Neural crest cell (in vitro differentiated cells): Measurements from ENCODE around the gene PCNX4. TPM values are rescaled to one million over a fixed set of nuclear protein-coding genes. Genes with fewer than 3 reads are reported as not detected.

ENCODE experiments used
- DNase-seq: peaks from one replicate; pipeline ENCODE4 v3.0.0; 2021; ENCODE audit warnings: low read depth, mixed read lengths, low spot score
- H3K27ac Mint-ChIP-seq: one replicate; pipeline ENCODE4 v1.8.0; 2021; ENCODE audit warnings: mild to moderate bottlenecking, mixed read lengths; ENCODE audit not compliant: unreplicated experiment
- H3K27me3 Mint-ChIP-seq: 2 replicates; pipeline ENCODE4 v1.8.0; 2021; ENCODE audit warnings: low read depth, mild to moderate bottlenecking, mixed read lengths
- H3K36me3 Mint-ChIP-seq: 2 replicates; pipeline ENCODE4 v1.8.0; 2021; ENCODE audit warnings: low read depth, mild to moderate bottlenecking, mixed read lengths
- H3K4me1 Mint-ChIP-seq: 2 replicates; pipeline ENCODE4 v1.8.0; 2021; ENCODE audit warnings: mixed read lengths
- H3K4me3 Mint-ChIP-seq: one replicate; pipeline ENCODE4 v1.8.0; 2021; ENCODE audit warnings: mild to moderate bottlenecking, mixed read lengths
- H3K9me3 Mint-ChIP-seq: 2 replicates; pipeline ENCODE4 v1.8.0; 2021; ENCODE audit warnings: mixed read lengths
- total RNA-seq: library from RNA; stranded (reverse); gene quantifications from 2 replicates; pipeline ENCODE4 v1.2.1, GENCODE V29; 2021
- TF ChIP-seq, protein P1 (sequence below): fragments of 200-600 bp; sonication (generic); conservative IDR thresholded peaks from 2 replicates; pipeline ENCODE4 v1.5.0; 2021; ENCODE audit warnings: antibody characterized with exemption, mild to moderate bottlenecking

The PCNX4 gene
- total RNA-seq, 1 donor from 2014 or later: 84.6 TPM

DNA sequence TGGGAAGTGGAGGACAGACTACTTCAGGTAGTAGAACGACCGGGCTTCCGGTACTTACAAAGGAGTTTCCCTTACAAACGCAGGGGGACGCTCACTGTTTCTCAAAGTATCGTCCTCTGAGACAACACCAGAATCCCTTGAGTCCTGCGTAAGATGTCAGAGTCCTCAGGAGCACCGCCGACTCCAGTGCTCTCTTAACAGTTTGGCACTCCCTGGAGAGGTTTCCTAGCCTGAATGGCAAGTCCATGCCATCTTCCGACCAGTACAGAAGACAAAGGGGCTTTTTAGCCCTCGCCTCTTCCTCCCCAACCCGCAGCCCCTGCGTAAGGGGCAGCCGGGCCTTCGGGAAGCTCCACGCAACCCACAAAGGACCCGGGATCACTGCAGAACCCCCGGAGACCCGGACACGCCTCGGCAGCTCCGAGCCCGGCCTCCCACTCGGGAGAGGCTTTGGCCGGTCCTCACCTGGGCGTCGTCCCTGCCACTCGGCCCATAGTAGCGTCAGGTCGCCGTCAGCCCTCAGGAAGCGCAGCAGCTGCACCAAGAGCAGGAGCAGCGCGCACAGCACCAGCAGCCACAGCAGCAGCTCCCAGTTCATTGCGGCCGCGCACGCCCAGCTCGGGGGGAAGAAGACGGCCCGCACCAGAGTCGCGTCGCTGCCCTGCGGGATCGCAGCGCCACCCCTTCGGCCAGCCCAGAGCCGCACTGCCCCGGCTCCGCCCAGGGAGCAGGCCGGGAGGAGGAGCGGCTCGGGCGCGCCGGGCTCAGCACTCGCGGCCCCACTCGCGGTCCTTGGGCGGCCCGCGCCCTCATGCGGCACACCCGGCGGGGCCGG lies 73.2 kb downstream of the PCNX4 start, which contains the start of gene DHRS7:
Gene DHRS7, minus strand, starts transcription at position 687 of the 835 bp plus-strand sequence. Its CDS starts 89 bp downstream, at position 598.
- DNase-seq: peak; percentile 71
- H3K36me3 Mint-ChIP-seq: no peaks in the 10 kb centered on the region
- TF ChIP-seq, protein P1, sequence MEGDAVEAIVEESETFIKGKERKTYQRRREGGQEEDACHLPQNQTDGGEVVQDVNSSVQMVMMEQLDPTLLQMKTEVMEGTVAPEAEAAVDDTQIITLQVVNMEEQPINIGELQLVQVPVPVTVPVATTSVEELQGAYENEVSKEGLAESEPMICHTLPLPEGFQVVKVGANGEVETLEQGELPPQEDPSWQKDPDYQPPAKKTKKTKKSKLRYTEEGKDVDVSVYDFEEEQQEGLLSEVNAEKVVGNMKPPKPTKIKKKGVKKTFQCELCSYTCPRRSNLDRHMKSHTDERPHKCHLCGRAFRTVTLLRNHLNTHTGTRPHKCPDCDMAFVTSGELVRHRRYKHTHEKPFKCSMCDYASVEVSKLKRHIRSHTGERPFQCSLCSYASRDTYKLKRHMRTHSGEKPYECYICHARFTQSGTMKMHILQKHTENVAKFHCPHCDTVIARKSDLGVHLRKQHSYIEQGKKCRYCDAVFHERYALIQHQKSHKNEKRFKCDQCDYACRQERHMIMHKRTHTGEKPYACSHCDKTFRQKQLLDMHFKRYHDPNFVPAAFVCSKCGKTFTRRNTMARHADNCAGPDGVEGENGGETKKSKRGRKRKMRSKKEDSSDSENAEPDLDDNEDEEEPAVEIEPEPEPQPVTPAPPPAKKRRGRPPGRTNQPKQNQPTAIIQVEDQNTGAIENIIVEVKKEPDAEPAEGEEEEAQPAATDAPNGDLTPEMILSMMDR: peak; percentile 56
- no peaks in the 10 kb centered on the region for H3K27me3 Mint-ChIP-seq
- peak within 1 kb of the TSS; percentile 99 for H3K27ac Mint-ChIP-seq
- H3K9me3 Mint-ChIP-seq: no peaks in the 10 kb centered on the region
- H3K4me3 Mint-ChIP-seq: peak within 1 kb of the TSS; percentile 98
- peaks cover 19% of the 10 kb centered on the region for H3K4me1 Mint-ChIP-seq

DNA sequence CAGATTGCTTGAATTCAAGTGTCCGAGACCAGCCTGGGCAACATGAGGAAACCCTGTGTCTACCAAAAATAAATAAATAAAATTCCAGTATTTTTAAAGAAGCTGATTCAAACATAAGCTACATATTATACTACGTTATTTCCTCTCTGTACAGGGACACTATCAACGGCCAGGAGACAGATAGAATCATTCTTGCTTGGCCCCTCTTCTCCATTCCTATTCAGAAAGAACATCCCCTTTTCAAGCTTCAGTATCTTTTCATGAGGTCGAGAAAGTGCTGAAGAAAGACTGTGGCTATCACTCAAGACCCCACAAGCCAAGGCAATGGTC lies 73.8 kb downstream of the PCNX4 start:
- peaks cover 19% of the 10 kb centered on the region for H3K4me1 Mint-ChIP-seq
- TF ChIP-seq, protein P1: no peak
- H3K9me3 Mint-ChIP-seq: no peaks in the 10 kb centered on the region
- H3K27ac Mint-ChIP-seq: no peak overlapping the region
- no peak for DNase-seq
- no peaks in the 10 kb centered on the region for H3K36me3 Mint-ChIP-seq
- H3K4me3 Mint-ChIP-seq: peak overlapping the region; percentile 85
- H3K27me3 Mint-ChIP-seq: no peaks in the 10 kb centered on the region

DNA sequence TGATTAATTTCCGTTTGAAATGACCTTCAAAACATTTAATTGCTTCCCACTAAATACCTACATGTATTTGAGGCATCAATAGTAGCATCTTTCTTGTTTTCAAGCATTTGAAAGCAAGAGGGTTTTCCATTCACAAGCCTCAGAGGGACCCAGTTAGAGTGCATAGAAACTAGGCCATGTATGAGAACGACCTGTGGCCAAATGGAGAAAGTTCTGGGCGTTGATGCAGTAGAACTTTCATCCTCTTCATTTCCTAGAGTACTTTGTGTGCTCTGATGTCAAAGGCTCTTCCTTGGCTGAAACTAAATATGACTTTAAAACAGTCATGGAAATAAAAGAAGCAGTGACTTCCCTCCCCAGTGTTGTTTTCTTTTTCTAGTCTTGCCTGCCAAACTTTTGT lies 74.4 kb downstream of the PCNX4 start:
- TF ChIP-seq, protein P1: no peak
- no peaks in the 10 kb centered on the region for H3K36me3 Mint-ChIP-seq
- DNase-seq: no peak
- no peaks in the 10 kb centered on the region for H3K27me3 Mint-ChIP-seq
- H3K9me3 Mint-ChIP-seq: no peaks in the 10 kb centered on the region
- H3K27ac Mint-ChIP-seq: no peak overlapping the region
- H3K4me3 Mint-ChIP-seq: peak overlapping the region; percentile 85
- H3K4me1 Mint-ChIP-seq: peaks cover 19% of the 10 kb centered on the region

DNA sequence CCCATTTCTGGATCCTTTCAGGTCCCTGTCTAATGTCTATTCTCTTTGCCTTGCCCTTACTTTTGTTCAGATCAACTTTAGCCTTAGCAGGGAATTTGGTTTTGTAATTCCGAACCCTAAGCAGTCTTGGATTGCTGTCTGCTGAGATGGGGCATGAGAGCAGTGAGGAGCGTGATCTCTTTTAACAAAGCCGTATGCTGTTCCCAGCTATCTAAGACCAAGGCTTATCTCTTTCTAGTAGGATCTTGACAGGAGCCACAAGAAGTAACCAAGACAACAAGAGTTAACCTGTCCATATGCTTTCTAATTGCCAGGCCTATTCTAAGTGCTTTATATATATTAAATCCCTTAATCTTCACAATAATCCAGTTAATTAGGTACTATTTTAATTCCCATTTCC lies 78.0 kb downstream of the PCNX4 start:
- no peak overlapping the region for H3K27ac Mint-ChIP-seq
- H3K36me3 Mint-ChIP-seq: no peaks in the 10 kb centered on the region
- peaks cover 8% of the 10 kb centered on the region for H3K4me1 Mint-ChIP-seq
- TF ChIP-seq, protein P1: no peak
- DNase-seq: no peak
- no peaks in the 10 kb centered on the region for H3K9me3 Mint-ChIP-seq
- H3K27me3 Mint-ChIP-seq: no peaks in the 10 kb centered on the region
- no peak overlapping the region for H3K4me3 Mint-ChIP-seq

DNA sequence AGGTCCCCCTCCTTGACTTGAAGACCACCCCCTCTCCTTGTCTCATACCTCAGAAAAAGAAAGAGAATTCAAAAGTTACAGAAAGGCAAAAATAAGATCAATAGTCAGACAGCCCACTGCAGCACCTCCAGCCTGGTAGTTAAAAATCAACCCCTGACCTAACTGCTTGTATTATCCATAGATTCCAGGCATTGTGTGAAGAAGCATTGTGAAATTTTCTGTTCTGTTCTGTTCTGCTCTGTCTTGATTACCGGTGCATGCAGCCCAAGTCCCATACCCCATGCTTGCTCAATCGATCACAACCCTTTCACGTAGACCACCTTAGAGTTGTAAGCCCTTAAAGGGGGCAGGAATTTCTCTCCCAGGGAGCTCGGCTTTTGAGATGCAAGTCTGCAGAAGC lies 79.2 kb downstream of the PCNX4 start:
- no peaks in the 10 kb centered on the region for H3K27me3 Mint-ChIP-seq
- no peak for DNase-seq
- TF ChIP-seq, protein P1: no peak
- H3K27ac Mint-ChIP-seq: no peak overlapping the region
- no peak overlapping the region for H3K4me3 Mint-ChIP-seq
- H3K36me3 Mint-ChIP-seq: no peaks in the 10 kb centered on the region
- H3K4me1 Mint-ChIP-seq: peaks cover 1% of the 10 kb centered on the region
- no peaks in the 10 kb centered on the region for H3K9me3 Mint-ChIP-seq
